Hepatocyte (in vitro differentiated cells): ENCODE data around the gene PPP5C. TPM values are rescaled to one million over a fixed set of nuclear protein-coding genes. Genes with fewer than 3 reads are reported as not detected.

Source experiments
- DNase-seq: peaks from one replicate; pipeline ENCODE4 v3.0.0-alpha.2; 2016; ENCODE audit warnings: low spot score
- H2AFZ ChIP-seq: fragments of 200-600 bp; sonication (generic); 2 replicates; pipeline ENCODE4 v1.6.0; 2016; ENCODE audit warnings: antibody characterized with exemption, mild to moderate bottlenecking
- H3K27ac ChIP-seq: fragments of 200-600 bp; sonication (generic); 2 replicates; pipeline ENCODE4 v1.5.1; 2016; ENCODE audit warnings: mild to moderate bottlenecking
- H3K27me3 ChIP-seq: fragments of 200-600 bp; sonication (generic); 2 replicates; pipeline ENCODE4 v1.6.1; 2016
- H3K36me3 ChIP-seq: fragments of 200-600 bp; sonication (generic); replicated peaks from 2 replicates; pipeline ENCODE4 v1.5.1; 2016; ENCODE audit warnings: low read depth; ENCODE audit not compliant: insufficient read depth
- H3K4me1 ChIP-seq: fragments of 200-600 bp; sonication (generic); 2 replicates; pipeline ENCODE4 v1.5.1; 2016; ENCODE audit warnings: mild to moderate bottlenecking, moderate library complexity; ENCODE audit not compliant: insufficient read depth
- H3K4me2 ChIP-seq: fragments of 200-600 bp; sonication (generic); 2 replicates; pipeline ENCODE4 v1.6.0; 2016
- H3K4me3 ChIP-seq: fragments of 200-600 bp; sonication (generic); 2 replicates; pipeline ENCODE4 v1.5.1; 2016; ENCODE audit warnings: mild to moderate bottlenecking
- H3K79me2 ChIP-seq: fragments of 200-600 bp; sonication (generic); 2 replicates; pipeline ENCODE4 v1.6.0; 2017; ENCODE audit warnings: mild to moderate bottlenecking
- H3K9me2 ChIP-seq: fragments of 200-600 bp; sonication (generic); replicated peaks from 2 replicates; pipeline ENCODE4 v1.6.0; 2017; ENCODE audit warnings: mild to moderate bottlenecking; ENCODE audit not compliant: insufficient read depth
- H3K9me3 ChIP-seq: fragments of 200-600 bp; sonication (generic); 2 replicates; pipeline ENCODE4 v1.5.1; 2016; ENCODE audit warnings: low read depth, mild to moderate bottlenecking
- H4K20me1 ChIP-seq: fragments of 200-600 bp; sonication (generic); 2 replicates; pipeline ENCODE4 v1.6.0; 2016; ENCODE audit warnings: mild to moderate bottlenecking; ENCODE audit not compliant: insufficient read depth, poor library complexity, severe bottlenecking
- EZH2 ChIP-seq: fragments of 200-600 bp; sonication (generic); IDR thresholded peaks from 2 replicates; pipeline ENCODE4 v1.6.1; 2016; ENCODE audit warnings: antibody characterized with exemption, mild to moderate bottlenecking, borderline replicate concordance
- EZH2phosphoT487 ChIP-seq: fragments of 200-600 bp; sonication (generic); IDR thresholded peaks from one replicate; pipeline ENCODE4 v1.6.1; 2018; ENCODE audit warnings: antibody characterized with exemption, mild to moderate bottlenecking, low read depth, moderate library complexity; ENCODE audit not compliant: unreplicated experiment, severe bottlenecking
- WGBS: methylation state at CpG from one replicate; pipeline ENCODE4 v1.1.6; 2016; ENCODE audit warnings: low lambda C conversion rate; ENCODE audit errors: missing lambda C conversion rate; 5-methylcytosine and 5-hydroxymethylcytosine counted together
- polyA plus RNA-seq: library from polyadenylated mRNA; unstranded; fragments of >200 nt; fragmentation: Nextera tagmentation; extraction: Ambion mirVana; gene quantifications from 2 replicates; pipeline ENCODE4 v1.2.1, GENCODE V29; 2016
- total RNA-seq: library from RNA; depleted of rRNA; stranded (reverse); fragments of >200 nt; gene quantifications from 2 replicates; pipeline ENCODE4 v1.2.3, GENCODE V29; 2014
- TF ChIP-seq, protein P1 (sequence below): fragments of 200-600 bp; sonication (generic); IDR thresholded peaks from 2 replicates; pipeline ENCODE4 v1.5.1; 2016; ENCODE audit warnings: antibody characterized with exemption, mild to moderate bottlenecking; ENCODE audit not compliant: poor library complexity

Gene PPP5C
- total and polyA plus RNA-seq, 2 experiments from 2014 or later, result 51.2 to 68.8 TPM

DNA sequence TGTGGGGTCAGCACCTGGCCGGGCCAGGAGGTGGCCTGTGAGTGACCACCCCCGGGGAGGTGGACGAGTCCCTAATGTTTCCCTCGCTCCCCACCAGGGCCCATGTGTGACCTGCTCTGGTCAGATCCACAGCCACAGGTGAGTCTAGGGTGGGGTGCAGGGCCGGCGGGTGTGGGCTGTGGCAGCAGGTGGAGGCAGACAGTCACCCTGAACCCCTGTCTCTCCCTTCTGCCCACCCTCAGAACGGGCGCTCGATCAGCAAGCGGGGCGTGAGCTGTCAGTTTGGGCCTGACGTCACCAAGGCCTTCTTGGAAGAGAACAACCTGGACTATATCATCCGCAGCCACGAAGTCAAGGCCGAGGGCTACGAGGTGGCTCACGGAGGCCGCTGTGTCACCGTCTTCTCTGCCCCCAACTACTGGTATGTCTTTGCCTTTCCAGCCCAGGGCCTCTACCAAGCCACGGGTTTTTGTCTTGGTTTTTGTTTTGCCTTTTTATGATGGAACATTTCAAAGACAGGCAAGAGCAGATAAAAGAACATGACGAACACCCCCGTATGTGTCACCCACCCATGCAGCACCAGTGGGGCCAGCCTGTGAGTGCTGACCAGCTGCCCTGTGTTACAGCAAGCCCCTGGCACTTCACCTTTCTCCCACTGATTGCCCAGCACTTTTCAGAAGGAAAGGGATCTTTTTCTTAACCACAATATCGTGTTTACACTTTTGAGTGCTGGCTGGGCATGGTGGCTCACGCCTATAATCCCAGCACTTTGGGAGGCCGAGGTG is 41.6 kb downstream of the PPP5C start:
- Histone ChIP-seq H2AFZ (no peak overlapping the region), H3K9me2 (no peaks in the 10 kb centered on the region), H3K4me2 (no peak overlapping the region), H3K36me3 (no peaks in the 10 kb centered on the region), H3K27me3 (no peaks in the 10 kb centered on the region), H3K4me1 (peaks cover 16% of the 10 kb centered on the region), H3K4me3 (no peak overlapping the region), H4K20me1 (no peaks in the 10 kb centered on the region), H3K79me2 (no peaks in the 10 kb centered on the region), H3K9me3 (no peaks in the 10 kb centered on the region), H3K27ac (no peak overlapping the region)
- DNase-seq, result peak; percentile 1
- WGBS, result 97% methylated on average over 25 of the region's 25 CpGs
- TF ChIP-seq, protein P1, sequence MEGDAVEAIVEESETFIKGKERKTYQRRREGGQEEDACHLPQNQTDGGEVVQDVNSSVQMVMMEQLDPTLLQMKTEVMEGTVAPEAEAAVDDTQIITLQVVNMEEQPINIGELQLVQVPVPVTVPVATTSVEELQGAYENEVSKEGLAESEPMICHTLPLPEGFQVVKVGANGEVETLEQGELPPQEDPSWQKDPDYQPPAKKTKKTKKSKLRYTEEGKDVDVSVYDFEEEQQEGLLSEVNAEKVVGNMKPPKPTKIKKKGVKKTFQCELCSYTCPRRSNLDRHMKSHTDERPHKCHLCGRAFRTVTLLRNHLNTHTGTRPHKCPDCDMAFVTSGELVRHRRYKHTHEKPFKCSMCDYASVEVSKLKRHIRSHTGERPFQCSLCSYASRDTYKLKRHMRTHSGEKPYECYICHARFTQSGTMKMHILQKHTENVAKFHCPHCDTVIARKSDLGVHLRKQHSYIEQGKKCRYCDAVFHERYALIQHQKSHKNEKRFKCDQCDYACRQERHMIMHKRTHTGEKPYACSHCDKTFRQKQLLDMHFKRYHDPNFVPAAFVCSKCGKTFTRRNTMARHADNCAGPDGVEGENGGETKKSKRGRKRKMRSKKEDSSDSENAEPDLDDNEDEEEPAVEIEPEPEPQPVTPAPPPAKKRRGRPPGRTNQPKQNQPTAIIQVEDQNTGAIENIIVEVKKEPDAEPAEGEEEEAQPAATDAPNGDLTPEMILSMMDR, result no peak
- TF ChIP-seq EZH2phosphoT487, result no peak
- TF ChIP-seq EZH2, result no peak

GRCh38 chr19:46390121-46390858 is 43.4 kb downstream of the PPP5C start:
- Histone ChIP-seq H3K9me2 (no peaks in the 10 kb centered on the region), H4K20me1 (no peaks in the 10 kb centered on the region), H2AFZ (no peak overlapping the region), H3K4me3 (no peak overlapping the region), H3K79me2 (peaks cover 3% of the 10 kb centered on the region), H3K9me3 (no peaks in the 10 kb centered on the region), H3K4me2 (no peak overlapping the region), H3K36me3 (no peaks in the 10 kb centered on the region), H3K27ac (no peak overlapping the region), H3K4me1 (peaks cover 16% of the 10 kb centered on the region), H3K27me3 (no peaks in the 10 kb centered on the region)
- no peak for DNase-seq
- TF ChIP-seq EZH2 (no peak), EZH2phosphoT487 (no peak)
- TF ChIP-seq, protein P1, result no peak
- 95% methylated on average over 12 of the region's 16 CpGs for WGBS

GRCh38 chr19:46390866-46391265 is 44.0 kb downstream of the PPP5C start:
- Histone ChIP-seq H3K4me2 (no peak overlapping the region), H3K27ac (no peak overlapping the region), H2AFZ (no peak overlapping the region), H3K4me1 (peaks cover 18% of the 10 kb centered on the region), H4K20me1 (no peaks in the 10 kb centered on the region), H3K4me3 (no peak overlapping the region), H3K36me3 (no peaks in the 10 kb centered on the region), H3K9me3 (no peaks in the 10 kb centered on the region), H3K27me3 (no peaks in the 10 kb centered on the region), H3K9me2 (no peaks in the 10 kb centered on the region), H3K79me2 (peaks cover 3% of the 10 kb centered on the region)
- TF ChIP-seq, protein P1, result no peak
- no peak for TF ChIP-seq EZH2phosphoT487
- 98% methylated on average over 18 of the region's 18 CpGs for WGBS
- DNase-seq, result no peak
